ENCODE data around the gene DIRAS3. TPM values are rescaled to one million over a fixed set of nuclear protein-coding genes. Genes with fewer than 3 reads are reported as not detected.
"Not testable (repeated sequence)": the region's sequence is repeated elsewhere in the genome, so short reads cannot be mapped to it uniquely, and the experiment has no call there.

The DIRAS3 gene, protein sequence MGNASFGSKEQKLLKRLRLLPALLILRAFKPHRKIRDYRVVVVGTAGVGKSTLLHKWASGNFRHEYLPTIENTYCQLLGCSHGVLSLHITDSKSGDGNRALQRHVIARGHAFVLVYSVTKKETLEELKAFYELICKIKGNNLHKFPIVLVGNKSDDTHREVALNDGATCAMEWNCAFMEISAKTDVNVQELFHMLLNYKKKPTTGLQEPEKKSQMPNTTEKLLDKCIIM
- 0.74 TPM for total RNA-seq
- long read RNA-seq, partial matches to known transcripts = 0 of 2 reads
- long read RNA-seq, other reads (novel, unspliced or antisense) = 0 of 2 reads

DNA sequence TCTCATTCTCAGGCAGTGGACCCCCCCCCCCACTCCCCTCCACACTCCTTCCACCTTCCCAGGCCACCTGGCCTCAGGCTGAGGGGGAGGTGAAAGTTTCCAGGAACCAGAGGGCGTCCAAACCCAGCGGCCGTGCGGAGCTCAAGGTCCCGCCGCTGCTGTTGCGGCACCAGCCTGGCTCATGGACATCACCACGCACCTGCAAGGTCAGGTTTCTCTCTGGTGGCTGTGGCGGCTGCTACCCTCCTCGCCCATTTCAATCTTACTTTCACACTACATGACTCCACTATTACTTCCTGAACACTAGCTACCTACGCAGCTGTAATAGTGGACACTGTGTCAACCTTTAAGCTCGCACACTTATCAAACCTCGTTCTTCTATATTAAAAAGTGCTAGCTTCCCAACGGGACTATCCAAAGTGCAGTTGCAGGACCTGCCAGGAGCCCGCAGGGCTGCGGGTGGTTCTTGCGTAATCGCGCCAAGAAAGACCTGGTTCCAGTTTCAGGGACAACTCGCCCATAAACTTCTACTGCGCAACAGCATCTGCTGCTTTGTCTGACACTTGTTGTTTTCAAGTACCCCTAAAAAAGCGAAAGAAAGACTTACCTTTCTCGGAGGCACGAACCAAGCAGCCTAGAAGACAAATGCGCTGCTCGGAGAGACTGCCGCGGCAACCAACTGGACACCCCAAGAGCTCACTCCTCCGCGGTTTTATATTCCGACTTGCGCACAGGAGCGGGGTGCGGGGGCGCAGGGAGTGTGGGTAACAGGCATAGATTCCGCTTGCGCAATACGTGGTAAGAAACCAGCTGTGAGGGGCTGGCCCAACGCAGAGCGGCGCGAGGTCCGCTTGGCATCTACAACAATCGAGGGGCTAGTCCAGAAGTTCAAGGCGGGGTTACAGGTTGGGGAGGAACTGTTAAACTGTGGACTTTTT lies at the start of gene DIRAS3:
TSS of gene DIRAS3 (minus strand) at position 687 of the 938 bp plus-strand sequence. CDS start 3,330 bp downstream, outside the sequence.
- DNase-seq (ENCODE audit: low spot score) = no peak

DNA sequence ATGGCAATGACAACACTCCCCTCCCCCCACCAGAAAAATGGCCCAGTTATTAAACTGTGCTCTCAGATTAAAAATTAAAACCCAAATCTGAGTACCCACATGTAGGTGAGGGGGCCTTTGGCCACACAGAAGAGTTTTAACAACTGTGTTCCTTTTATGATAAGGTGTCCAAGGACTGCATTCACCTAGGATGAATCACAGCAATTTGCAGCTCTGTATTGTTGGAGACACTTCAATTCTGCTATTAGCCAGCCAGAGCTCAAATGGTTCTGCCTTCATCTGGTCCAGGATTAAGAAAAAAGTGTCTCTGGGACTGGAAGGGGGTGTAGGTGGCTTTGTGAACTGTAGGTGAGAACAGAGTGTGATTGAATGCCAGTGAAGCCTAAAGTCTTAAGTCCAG lies 43.3 kb upstream of the DIRAS3 start:
- no peak for DNase-seq (ENCODE audit: low spot score)

DNA sequence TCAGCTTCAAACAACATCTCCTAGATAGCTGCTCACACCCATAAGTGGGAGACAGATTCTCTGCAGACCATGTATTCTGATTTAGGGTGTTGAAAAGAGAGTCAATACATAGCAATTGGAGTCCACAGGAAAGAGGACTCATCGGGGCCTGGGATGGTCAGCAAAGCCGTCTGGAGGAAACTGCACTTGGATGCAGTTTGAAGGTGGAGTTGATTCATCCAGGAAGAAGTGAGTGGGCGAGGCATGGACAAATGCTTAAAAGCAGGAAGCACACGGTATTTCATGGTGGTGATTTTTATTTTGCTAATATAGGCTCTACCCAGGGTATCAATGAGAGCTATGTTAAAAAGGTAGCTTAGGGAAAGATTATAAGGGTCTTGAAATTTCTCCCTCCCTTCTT lies 36.8 kb upstream of the DIRAS3 start:
- DNase-seq (ENCODE audit: low spot score) = no peak

DNA sequence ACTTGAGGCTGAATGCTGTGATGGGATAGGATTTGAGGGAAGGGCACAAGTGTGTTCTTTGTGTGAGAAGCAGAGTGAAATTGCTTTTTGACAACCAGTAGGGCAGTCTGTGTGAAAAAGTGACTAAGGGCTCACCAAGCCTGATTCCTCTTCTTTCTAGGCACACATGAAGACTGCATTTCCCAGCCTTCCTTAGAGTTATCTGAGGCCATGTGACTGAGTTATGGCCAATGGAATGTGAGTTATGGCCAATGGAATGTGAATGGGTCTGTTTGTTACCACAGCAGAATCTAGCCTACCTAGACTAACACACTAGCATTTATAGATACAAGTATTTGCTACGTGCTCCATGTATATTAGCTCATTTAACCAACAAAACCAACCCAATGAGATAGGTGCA lies 35.3 kb upstream of the DIRAS3 start:
- no peak for DNase-seq (ENCODE audit: low spot score)

DNA sequence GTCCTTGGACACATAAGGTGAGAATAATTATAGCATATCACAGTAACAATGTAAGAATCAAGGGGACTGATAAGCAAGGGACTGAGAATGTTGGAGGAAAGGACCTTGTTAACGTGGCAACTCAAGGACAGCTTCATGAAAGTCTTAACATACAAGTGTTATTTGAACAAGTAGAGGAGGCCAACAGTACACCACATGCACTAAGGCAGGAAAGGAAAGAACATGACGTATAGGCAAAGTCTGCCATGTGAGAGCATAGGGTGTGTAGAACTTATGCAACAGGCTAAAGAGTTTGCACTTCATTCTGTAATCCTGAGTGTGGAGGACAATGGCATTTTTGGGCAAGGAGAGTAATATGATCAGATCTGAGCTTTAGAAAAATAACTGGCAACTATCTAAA lies 33.3 kb upstream of the DIRAS3 start:
- DNase-seq (ENCODE audit: low spot score) = no peak

DNA sequence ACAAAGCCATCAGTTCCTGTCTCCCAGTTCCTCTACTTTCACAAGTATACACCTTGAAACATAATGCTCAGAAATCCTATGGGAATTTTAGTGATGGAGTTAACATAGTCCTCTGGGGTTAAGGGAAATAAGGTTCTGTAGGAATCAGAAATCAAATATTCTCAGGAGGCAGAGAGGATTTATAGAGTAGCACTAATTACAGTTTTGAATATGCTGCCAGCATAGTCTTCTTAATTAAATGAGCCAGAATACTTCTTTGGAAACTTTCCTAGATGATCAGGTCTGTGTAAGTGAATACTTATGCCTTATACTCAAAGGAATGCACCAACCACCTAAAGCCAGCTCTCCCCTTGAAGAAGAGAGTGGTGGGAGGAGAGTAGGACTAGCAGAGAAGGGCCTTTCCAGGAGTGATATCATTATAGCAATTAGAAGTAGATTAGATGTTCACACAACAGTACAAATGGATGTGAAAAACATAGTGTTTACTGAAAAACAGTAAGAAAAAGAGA lies 31.4 kb upstream of the DIRAS3 start:
- DNase-seq (ENCODE audit: low spot score) = no peak

DNA sequence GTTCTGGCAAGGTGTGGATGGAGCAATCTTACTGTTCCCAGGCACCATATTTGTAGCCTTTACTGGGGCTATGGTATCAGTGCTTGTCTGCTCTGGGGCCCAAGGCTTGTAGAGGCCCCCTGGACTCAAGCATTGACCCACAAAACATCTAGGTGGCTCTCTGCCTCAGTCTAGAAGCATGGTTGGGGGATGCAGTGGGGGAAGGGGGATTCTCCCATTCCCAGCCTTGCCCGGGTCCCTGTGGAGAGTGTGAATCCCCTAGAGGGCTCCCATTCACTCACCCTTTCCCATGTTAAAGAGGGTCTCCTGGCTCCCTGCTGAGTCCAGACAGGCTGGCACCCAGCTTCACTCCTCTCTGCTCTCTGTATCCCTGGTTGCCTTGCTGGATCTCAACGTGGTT lies 28.2 kb upstream of the DIRAS3 start:
- no peak for DNase-seq (ENCODE audit: low spot score)

DNA sequence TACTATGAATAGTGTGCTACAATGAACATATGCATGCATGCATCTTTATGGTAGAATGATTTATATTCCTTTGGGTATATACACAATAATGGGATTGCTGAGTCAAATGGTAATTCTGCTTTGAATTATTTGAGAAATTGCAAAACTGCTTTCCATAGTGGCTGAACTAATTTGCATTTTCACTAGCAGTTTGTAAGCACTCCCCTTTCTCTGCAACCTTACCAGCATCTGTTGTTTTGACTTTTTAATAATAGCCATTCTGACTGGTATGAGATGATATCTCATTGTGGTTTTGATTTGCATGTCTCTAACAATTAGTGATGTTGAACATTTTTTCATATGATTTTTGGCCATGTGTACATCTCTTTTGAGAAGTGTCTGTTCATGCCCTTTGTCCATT lies 24.0 kb upstream of the DIRAS3 start:
- no peak for DNase-seq (ENCODE audit: low spot score)

DNA sequence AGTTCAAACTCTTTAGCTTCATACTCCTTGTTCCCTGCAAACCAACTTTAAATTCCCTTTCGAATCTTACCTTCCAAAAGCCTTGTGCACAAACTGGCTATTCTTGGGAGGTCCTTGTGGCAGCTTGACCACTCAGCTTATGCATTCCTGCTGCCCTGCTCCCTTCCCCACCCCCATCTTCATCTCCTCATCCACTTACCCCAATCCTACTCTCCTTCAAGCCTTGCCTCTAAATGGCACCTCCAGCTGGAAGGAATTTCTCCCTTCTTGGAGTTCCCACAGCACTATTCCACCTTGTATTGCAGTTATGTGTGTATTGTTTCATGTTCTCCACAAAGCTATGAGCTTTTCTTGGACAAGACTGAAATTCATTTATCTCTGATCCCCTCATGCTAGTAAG lies 15.3 kb upstream of the DIRAS3 start:
- no peak for DNase-seq (ENCODE audit: low spot score)

DNA sequence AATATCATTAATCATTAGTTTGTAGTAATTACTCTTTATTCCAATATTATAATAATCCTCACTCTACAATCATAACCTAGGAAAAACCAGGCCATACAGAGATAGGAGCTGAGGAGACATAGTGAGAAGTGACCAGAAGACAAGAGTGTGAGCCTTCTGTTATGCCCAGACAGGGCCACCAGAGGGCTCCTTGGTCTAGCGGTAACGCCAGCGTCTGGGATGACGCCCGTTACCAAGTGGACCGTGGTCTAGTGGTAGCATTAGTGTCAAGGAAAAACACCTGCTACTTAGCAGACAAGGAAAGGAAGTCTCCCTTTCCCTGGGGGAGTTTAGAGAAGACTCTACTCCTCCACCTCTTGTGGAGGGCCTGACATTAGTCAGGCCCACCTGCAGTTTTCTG lies 7.6 kb upstream of the DIRAS3 start:
- not testable (repeated sequence) for DNase-seq (ENCODE audit: low spot score)

DNA sequence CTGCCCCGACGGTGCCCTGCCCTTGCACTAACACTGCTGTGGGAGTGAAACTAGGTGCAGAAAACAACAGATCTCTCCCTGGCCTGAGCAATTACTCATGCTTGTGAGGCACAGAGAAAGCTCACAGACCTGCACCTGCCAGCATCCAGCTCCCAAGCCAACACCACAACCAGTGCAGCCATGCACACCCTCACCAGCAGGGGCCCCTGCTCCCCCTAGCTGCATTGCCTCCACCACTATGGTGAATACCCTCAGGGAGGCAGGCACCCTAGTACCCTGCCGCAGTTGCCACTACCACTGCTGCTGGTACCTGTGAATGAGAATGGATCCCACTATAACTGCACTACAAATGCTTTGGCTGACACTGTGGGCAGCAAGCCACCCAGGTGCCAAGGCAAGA lies 7.1 kb upstream of the DIRAS3 start:
- DNase-seq (ENCODE audit: low spot score) = no peak

DNA sequence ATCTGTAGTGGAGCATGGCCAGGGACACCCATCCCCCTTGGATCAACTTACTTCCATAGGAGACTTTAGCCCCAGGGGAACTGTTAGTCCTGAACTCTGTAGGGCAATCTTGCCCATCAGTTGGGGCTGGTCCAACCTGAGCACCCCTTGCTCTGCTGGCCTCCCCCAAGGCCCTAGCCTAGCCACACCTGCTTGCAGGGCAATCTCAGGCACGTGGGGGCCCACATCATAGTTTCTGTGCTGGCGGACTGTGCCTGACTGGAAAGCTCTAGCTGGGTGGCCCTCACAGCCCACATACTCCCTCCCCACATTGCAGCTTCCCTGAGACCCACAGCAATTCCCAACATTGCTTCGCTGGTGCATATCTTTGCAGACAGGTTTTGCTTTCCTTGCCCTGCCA lies 6.6 kb upstream of the DIRAS3 start:
- DNase-seq (ENCODE audit: low spot score) = no peak

DNA sequence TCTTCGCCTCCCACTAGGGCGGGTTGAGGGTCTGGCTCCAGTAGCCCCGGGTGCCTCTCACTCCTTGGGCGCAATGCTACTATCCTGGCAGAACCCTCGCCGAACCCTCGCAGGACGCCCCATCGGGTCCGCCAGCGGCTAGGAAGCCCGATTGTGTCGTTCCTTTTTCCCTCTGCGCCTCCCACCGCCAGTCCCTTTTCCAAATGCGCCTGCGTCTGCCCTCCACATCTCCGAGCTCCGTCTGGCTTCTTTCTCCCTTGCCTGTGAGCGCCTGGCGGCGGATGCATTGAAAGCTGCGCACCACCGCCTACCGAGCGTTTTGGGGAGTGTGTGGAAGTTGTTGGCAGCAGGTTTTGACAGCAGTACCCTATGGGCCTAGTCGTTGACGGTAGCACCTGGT lies 1.0 kb upstream of the DIRAS3 start:
- no peak for DNase-seq (ENCODE audit: low spot score)

DNA sequence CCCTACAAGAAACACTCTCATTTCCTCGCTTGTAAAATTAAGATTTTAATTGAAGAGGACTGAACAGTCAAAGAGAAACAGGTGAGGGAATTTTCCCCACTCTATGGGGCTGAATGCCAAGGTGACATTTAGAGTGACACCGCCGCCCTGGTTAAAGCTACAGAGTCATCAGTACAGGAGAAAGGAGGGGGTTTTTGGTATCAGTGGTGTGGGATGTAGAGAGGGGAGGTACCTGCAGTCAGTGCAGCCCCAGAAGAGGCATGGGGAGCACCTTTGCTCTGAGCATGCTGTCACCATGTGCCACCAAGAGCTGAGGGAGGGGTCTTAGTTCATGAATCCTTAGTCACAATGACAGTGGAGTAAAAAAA lies 2.8 kb downstream of the DIRAS3 start:
- no peak for DNase-seq (ENCODE audit: low spot score)

DNA sequence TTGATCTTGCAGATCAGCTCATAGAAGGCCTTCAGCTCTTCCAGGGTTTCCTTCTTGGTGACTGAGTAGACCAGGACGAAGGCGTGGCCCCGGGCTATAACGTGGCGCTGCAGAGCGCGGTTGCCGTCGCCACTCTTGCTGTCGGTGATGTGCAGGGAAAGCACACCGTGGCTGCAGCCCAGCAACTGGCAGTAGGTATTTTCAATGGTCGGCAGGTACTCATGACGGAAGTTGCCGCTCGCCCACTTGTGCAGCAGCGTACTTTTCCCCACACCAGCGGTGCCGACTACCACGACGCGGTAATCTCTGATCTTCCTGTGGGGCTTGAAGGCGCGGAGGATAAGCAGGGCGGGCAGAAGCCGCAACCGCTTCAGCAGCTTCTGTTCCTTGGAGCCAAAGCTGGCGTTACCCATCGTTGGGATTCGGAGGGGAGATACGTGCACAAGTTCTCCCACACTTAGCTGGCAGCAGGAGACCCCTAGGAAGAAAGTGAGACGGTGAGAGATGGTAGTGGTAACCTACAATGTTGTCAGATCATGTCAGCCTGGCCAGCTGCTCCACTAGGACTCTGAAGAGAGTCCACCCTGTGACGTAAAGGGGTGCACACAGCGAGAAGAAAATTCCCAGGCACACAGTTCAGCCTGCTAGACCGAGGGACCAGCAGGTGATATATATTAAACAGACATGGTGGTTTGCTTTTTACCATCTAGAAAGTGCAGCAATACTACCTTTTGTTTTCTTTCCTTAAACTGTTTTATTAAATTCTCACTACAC lies 3.4 kb downstream of the DIRAS3 start:
- DNase-seq (ENCODE audit: low spot score) = no peak

DNA sequence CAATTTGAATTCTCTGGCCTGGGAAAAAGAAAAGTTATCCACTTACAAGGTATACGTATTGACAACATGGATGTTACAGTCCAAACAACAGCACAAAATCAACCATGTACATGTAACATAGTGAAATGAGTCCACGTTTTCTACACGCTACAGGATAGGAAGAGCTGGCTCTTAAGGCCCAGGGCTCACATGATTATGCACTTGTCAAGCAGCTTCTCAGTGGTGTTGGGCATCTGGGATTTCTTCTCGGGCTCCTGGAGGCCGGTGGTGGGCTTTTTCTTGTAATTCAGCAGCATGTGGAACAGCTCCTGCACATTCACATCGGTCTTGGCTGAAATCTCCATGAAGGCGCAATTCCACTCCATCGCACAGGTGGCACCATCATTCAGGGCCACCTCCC lies 4.0 kb downstream of the DIRAS3 start:
- no peak for DNase-seq (ENCODE audit: low spot score)

DNA sequence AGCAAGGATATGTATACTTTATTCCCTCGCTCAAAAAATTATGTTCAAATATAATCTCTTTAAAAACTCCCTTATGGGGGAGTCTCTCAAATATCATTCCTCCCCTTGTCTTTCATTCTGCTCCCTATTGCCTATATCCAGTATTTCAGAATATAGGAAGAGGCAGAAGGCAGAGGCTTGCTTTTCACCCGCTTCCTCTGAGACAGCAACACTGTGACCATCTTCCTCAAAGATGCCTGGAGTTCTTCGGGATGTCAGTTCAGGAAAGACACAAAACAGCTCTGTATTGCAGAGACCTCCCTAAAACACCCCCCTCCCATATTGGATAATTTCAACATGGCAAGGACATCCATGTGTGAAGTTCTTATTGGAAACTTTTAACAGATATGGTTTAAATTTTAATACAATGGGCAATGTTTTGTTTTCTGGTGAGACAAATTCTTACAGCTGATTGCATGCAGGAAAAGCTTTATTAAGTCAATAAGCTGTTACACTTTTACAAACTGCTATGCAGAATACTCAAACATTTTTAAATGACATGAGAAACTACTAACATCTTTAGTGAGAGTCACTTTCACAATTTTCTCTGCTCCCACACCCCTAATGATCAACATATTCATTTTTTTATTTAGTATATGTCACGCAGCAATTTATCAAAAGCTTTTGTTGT lies 4.8 kb downstream of the DIRAS3 start:
- DNase-seq (ENCODE audit: low spot score) = no peak

DNA sequence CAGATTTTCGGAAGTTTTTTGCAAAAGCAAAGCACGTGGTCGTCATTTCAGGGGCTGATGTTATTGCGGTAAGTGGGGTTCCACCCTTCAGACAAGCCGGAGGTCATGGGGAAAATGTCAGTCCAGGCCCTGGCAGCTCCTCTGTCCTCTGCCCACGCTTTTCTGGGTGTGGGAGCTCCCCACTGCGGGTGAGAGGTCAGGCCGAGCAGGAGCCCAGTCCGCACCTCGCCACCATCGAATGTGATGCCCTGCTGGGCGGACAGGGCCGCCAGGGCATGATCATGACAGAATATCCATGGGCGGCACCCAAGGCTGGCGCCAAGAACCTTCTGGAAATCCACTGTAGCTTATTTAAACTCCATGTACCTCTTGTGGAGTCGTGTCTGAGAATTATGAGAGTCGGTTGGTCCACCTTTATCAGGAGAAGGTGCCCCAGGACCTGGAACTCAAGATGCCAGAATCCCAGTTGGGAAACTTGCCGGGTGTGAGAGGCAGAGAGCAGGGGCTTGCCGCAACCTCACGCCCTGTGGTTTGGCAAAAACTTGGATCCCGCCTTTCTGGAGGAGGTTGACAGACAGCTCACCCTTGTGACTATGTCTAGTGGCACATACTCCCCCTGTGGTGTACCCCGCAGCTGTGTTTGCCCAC lies 6.9 kb downstream of the DIRAS3 start:
- DNase-seq (ENCODE audit: low spot score) = no peak

DNA sequence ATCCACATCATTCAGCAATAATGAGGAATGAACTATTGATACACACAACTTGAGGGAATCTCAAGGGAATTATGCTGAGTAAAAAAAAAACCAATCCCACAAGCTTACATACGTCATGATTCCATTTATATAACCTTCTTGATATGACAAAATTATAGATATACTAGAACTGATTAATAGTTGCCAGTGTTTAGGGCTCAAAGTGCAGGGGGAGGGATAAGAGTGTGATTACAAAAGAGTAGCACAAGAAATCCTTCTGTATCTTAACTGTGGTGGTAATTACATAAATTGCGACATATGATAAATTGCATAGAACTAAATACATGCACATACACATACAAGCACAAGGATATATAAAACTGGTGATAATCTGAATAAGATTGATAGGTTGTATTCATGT lies 13.5 kb downstream of the DIRAS3 start:
- no peak for DNase-seq (ENCODE audit: low spot score)

DNA sequence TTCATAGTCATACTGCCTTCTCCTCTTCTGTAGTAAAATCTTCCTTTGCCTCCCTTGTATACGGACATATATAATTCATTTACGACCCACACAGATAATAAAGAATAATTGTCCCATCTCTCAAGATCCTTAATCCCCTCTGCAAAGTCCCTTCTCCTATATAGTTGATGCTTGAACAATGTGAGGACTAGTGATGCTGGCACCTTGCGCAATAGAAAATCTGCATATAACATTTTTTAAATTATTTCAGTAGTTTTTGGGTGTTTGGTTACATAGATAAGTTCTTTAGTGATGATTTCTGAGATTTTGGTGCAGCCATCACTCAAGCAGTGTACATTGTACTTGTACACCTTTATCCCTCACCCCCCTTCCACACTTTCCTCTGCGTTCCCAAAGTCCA lies 21.0 kb downstream of the DIRAS3 start:
- DNase-seq (ENCODE audit: low spot score) = no peak

DNA sequence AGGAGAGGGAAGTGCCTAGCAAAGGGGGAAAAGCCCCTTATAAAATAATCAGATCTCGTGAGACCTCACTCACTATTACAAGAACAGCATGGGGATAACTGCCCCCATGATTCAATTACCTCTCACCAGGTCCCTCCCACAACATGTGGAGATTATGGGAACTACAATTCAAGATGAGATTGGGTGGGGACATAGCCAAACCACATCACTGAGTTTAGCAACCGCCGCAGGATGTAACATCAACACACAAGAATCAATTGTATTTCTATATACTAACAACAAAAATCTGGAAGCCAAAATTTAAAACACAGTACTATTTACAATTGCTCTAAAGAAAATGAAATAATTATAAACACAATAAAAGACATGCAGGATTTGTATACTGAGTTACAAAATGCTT lies 21.9 kb downstream of the DIRAS3 start:
- DNase-seq (ENCODE audit: low spot score) = no peak
